GM19372 (cell line): Measurements from ENCODE around the gene ACAN.

Experiments used
- ATAC-seq: cut with Tn5 transposase; IDR thresholded peaks from one replicate; pipeline ENCODE4 v1.9.1; 2021; ENCODE audit warnings: mild to moderate bottlenecking, low read depth, moderate library complexity; ENCODE audit not compliant: unreplicated experiment

The ACAN gene

DNA sequence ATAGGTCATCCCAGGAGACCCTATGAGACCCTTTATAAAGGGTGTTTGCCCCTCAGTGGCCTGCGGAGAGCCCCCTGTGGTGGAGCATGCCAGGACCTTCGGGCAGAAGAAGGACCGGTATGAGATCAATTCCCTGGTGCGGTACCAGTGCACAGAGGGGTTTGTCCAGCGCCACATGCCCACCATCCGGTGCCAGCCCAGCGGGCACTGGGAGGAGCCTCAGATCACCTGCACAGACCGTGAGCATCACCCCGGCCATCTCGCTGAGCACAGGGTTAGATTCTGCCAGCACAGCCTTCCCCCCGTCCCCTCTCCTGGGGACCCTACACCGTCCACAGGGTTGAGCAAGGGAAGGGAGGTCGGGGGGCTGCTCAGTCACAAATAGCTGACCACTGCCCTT lies 70.5 kb downstream of the ACAN start:
- no peak for ATAC-seq

DNA sequence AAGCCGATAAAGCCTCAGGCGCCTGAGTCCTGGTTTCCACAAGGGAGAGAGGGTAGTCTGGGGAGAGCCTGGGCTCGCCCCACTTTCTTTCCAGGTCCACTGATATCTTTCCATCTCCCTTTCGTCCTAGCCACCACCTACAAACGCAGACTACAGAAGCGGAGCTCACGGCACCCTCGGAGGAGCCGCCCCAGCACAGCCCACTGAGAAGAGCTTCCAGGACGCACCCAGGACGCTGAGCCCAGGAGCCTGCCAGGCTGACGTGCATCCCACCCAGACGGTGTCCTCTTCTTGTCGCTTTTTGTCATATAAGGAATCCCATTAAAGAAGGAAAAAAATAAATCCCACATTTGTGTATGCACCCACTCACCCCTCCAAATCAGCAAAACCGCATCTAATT lies 71.0 kb downstream of the ACAN start:
- ATAC-seq, result no peak

DNA sequence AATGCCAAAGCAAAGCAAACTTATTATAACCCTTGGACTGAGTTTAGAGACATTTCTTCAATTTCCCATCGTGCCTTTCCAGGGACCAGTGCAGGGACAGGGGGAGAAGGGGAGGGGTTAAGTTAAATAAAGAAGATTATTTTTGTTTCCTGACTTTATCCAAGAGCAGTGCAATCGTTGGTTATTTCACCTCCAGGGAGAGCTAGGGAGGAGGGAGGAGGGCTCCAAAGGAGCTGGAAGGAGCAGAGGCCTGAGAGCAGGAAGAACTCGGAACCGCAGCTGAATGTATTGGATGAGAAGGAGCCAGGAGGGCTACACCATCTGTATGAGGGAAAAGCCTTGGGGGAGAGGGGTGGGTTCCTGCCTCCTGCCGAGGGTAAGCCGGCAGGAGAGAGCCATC lies 71.4 kb downstream of the ACAN start:
- ATAC-seq, result no peak

DNA sequence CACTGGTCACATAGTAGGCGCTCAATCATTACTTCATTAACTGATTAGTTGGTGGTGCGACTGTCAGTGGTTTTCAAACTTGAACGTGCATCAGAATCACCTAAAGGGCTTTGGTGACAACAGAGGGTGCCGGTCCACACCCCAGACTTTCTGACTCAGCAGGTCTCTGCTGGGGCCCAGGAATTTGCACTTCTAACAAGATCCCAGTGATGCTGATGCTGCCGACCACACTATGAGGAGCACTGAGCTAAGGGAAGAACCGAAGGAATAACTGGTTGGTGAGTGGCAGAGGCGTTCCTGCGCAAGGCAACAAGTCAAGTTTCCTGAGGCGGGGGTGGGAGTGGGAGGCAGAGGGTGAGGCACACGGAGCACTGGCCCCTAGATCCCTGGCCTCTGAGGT lies 73.3 kb downstream of the ACAN start:
- no peak for ATAC-seq

DNA sequence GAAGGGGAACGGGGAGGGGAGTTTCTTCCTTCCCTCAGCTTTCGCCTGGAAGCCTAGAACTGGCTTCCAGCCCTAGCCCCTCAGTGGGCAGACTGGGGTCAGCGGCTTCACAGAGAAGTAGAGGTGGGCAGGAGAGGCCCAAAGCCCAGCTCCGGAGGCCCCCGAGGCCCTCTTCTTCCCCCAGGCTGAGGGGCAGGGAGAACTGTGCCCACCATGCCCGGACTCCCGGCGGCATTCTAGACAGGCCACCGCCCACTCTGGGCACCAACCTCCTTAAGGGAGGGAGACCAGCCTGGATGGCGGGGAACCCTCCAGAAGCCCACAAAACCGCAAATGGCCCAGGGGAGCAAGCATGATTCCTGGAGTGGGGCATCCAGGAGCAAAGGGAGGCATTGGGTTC lies 74.2 kb downstream of the ACAN start:
- ATAC-seq, result no peak

DNA sequence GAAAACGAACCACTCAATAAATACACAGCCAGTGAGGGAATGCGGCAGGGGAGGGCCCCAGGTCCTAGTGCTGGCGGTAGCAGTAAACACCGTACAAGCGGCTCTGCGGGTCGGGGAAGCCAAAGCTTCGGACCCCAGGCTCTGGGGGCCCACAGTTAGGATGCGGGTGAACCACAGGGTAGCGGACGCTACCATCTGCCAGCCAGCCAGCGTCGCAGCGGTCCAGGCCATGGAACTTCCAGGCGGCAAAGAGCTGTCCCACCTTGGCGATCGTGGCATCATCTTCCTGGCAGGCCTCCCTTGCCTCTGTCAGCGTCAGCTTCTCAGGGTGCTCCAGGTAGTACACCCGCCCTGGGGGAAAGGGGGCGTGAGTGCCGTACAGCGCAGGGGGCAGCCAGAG lies 74.7 kb downstream of the ACAN start:
- ATAC-seq, result no peak

DNA sequence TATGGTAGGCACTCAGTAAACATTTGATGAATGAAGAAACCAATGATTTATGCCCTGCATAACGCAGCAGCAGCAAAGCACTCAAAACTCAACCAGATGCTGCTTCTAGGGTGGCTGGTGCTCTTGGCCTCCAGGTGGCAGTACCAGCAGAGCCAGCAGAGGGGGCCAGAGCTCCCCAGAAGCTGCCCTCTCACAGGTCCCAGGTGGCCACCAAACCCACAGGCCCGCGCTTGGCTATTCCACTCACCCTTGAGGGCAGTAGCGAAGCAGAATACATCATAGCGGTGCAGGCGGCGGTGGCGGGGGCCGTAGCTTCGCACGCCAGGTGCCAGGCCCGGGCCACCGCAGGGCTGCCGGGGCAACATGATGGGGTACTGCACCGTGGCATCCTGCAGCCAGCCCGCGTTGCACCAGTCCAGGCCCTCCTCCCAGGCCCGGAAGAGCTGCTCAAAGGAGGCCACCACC lies 75.5 kb downstream of the ACAN start:
- peak; percentile 81 for ATAC-seq

DNA sequence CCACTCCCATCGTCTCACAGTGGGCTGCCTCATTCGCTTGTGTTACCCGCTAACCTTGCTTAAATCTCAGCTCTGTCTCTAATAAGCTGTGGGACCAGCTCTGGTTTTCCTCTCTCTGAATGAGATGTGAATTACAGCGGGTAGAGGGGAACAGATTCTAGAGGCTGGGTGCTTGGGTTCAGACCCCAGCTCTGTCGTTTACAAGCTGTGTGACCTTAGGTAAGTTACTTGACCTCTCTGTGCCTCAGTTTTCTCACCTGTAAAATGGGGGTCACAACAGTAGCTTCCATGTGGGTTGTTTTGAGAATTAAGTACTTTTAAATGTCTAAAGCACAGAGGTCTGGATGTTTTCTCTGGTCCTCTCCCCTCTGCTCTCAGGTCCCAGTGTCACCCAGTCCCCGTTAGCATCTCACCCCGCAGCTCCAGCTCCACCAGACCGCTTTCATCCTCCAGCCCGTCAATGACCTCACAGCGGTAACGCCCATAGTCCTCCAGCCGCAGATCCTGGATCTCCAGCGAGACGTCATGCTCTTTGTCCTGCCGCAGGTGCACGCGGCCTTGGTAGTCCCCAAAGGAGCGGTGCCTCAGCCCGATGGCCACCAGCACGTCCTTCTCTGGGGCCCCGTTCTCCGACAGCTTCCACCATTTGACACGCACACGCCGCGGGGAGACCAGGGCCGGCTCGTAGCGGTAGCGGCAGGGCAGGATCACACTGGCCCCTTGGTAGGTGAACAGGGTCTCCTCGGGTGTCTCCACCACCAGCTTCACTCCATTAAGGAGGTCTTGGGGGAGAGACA lies 77.9 kb downstream of the ACAN start:
- no peak for ATAC-seq

DNA sequence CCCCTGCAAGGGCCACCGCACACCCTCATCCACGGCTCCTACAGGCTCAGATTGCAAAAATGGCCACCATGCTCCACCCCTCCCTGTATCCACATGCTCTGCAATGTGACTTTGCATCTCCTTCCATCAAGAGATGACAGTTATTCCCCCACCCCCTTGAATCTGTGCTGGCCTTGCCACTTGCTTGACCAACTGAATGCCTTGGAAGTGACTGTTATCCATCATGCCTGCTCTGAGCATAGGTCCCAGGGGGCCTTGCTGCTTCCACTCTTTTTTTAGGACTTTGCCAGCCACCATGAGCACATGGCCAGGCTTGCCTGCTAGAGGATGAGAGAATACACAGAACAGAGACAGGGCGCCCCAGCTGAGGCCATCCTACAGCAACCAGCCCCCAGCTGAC lies 78.5 kb downstream of the ACAN start:
- ATAC-seq, result no peak

DNA sequence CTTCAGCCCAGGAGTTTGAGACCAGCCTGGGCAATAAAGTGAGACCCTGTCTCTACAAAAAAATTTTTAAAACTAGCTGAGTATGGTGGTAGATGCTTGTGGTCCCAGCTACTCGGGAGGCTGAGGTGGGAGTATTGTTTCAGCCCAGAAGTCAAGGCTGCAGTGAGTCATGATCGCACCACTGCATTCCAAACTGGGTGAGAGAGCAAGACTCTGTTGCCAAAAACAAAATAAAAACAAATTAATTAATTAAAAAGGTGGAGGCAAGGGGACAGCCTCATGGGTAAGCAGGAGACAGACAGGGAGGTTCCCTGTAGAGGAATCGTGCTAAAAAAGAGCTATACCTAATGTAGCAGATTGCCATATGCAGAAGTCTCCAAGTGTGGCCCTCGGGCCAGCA lies 79.5 kb downstream of the ACAN start:
- ATAC-seq, result no peak

DNA sequence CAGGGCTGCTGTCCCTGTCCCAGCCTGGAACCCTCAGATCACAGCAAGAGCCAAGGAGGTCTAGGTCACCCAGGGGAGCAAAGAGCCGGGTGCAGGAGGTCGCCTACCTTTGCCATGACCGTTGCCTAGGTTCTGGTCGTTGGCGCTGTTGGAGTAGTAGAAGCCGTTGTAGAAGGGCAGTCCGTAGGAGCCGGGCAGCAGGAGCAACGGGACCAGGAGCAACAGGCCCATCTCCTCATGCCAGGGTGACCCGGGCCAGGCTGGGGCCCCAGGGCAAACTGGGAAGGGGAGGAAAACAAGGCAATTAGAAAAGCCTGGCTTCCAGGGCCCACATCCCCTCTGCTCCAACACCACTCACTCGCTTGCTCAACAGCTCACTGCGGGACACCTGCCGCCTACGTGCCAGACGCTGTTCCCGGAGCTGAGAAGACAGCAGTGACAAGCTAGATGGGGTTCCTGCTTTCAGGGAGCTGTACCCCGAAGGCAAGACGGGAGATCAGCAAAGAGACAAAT lies 83.9 kb downstream of the ACAN start:
- ATAC-seq, result no peak

DNA sequence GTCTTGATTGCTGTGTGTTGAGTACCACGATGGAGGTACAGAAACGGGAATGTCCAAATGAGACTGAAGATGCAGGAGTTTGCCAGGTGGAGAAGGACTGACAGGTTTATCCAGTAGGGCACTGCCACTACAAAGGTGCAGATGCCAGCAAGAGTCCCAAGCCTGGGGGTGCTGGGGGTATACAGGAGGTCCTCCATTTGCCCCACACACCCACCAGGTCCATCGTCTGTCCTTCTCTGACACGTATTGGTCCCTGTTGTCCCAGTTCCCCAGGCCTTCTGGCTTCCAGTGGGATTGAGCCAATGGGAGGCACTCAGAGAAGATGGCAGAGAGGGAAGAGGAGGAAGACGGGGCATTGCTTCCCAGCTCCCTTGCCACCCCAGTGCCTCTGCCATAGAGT lies 85.5 kb downstream of the ACAN start:
- no peak for ATAC-seq

DNA sequence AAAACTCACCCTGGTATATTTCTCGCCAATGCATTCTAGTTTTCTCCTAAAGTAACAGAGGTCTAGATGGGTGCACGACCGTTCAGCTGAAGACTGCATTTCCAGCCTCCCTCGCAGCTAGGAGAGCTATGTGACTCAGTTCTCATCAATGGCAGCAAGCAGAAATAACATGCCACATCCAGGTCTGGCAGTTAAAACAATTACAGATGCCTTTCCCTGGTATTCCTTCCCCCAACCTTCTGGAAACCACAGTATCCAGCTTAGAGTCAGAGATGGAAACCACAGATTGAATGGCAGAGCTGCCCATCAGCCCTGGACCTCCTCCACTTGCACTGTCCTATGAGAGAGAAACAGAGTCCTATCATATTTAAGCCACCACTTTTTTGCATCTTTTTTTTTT lies 87.3 kb downstream of the ACAN start:
- ATAC-seq, result no peak

DNA sequence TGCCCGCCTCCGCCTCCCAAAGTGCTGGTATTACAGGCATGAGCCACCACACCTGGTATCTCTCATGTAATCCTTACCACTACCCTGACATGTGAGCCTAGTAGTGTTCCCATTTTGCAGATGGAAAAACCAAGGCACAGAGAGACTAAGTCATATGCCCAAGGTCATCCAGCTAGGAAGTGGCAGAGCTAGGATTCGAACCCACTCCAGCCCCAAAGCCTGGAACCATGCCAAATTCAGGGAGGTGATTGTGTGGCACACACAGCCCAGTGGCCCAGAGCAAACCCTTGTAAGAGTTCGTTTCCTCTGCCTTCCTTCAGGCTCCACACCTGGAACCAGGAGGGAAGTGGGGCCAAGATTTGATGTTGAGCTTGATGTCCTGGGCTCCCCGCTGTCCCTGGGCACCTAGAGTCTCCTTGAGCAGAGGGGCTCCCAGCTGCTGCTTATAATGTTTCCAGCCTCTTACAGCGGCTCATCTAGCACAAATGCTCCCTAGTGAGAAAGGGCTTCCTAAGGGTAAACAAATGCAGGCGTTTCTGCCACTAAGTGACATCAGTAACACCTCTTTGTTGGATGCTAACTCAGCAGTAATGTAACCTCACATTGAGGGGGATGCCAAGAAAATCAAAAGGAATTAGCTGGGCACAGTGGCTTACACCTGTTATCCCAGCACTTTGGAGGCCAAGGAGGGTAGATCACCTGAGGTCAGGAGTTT lies 88.5 kb downstream of the ACAN start:
- ATAC-seq, result no peak

DNA sequence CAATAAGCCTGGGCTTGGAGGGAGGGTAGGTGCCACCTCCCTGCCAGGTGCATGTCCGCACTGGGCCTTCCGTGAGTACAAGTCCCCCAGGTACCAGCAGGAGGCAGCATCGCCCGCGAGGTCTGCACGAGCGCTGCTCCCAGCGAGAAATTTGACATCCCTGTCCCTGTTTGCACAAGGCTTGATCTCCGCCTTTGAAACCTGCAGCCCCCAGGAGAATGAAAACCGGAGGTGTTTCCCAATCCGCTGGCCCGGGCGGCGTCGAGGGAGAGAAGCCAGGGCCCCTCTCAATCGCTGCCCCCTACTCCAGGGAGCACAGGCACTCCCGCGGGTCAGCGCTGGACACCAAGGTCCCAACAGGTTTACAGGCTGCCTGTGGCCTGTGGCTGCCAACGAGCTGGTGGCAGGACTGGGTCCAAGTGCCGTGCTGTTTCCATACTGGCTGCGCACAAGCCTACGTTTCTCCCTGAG lies 91.1 kb downstream of the ACAN start:
- ATAC-seq, result no peak

DNA sequence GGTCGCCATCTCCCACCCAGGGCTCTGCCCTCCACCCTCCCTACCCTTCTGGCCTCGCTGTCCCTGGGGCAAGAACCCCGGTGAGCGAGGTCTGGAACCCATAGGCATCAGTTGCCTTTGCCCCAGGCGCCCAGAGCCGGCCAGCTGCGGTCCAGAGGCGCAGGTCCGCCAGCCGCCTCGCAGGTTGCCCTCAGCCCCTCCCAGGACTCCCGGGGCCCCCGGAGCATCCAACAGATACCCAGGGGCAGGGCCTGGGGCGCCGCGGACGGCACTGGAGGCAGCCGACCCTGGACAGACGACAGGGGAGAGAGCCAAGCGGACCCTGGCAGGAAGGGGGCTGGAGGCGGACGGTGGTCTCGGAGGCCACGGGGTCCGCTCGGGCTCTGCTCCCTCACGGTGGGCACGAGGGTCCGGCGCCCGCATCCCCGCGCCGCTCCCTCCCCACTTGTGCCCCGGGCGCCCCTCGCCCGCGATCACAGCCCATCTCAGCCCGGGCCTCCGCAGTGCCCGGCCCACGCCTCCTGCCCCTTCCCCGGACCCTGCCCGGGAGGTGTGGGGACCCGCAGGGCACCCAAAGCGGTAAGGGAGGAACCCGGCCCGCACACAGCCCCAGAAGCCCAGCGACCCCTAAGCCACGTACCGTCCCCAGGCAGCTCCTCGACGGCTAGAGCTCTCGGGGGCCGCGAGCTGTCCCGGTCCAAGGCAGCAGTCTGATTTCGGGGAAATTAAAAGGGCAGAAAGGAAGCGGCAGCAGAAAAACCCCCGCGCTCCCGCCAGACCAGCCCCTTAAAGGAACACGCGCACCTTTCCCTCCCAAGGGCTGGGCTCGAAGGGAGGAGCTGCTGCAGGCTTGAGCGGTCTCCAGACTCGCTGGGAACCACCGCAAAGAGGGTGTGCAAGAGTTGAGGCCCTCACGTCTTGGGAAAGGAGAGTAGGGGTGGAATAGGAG lies 91.9 kb downstream of the ACAN start, which contains the start of gene HAPLN3:
Gene HAPLN3 (minus strand): TSS at position 726 of the 949 bp plus-strand sequence. CDS start 8,246 bp downstream, outside the sequence.
- ATAC-seq, result peak; percentile 46

DNA sequence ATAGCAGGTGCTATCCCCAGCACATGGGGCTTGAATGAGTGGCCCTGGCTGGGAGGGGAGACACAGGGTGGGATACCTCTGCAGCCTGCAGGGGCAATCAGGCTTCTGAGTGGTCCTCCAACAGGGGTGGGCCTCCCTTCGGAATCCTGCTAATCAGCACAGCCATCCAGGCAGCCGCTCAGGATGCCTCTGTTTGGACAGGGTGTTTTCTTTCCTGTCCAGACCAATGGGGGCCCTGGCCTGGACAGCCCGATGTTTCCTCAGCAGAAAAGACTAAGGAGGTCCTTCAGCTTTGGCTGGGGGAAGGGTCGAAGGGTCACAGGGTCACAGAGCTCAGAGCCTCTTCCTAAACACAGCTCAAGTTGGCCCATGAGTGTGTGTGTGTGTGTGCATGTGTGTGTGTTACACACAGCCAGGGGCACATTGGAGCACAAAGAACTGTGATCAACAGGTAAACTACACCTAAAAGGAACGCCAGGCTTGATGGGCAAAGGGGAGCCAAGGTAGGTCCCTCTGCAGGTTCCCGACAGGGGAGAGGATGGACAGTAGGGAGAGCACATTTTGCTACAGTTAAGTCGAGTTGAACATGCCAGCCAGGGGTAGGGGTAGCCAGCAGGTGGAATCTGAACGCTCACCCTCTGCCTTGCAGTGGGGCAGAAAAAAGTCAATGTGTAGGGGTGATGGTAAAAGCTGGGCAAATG lies 93.2 kb downstream of the ACAN start:
- no peak for ATAC-seq

DNA sequence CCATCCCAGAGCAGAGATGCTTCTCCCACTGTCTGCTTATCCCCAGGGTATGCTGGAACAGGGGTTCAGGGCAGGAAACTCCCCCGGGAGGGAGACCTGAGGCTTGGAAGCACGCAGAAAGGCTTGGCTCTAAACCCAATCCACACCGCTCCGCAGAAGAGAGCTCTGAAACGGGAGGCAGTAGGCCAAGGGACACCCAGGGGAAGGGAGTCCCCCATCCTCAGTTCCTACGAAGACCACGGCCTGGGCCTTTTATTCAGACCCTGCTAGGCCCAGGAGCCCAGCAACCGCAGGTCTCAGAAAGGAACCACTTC lies 93.9 kb downstream of the ACAN start:
- ATAC-seq, result no peak

DNA sequence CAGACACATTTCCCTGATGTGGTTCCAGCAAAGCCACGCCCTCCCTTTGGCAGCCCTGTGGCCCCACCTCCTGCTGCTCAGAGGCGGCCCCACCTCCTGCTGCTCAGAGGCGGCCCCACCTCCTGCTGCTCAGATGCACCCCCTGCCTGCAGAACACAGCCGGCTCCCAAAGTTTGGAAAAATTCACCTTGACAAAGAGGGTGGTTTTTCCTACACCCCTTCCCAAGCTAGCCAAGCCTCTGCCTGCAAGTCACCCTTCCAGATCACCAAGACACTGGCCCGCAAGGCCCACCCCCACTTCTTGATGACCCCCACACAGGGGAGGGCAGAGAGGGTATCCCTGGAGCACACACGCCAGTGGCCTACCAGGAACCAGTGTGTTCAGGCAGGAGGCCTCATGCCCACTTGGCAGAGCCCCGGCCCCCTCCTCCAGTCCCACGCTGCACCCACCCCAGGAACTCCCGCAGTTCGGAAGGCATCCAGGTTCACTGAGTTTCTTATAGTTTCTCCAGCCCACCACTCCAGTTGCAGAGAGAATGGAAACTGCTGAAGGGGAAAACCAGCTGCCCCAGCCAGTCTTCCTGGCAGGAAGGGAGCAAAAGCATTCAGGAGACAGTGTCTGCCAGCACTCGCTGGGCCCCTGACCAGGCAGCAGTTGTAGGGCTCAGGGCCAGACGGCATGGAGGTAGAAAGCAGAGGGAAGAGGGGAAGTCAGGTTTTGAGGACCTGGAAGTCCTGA lies 94.4 kb downstream of the ACAN start:
- ATAC-seq, result no peak
